ENCODE measurements around the gene FBXW11. TPM values are rescaled to one million over a fixed set of nuclear protein-coding genes. Genes with fewer than 3 reads are reported as not detected.

The FBXW11 gene
- total RNA-seq, 1 experiment from 2014 or later = 52.0 TPM

GRCh38 chr5:171872666-171873065, 133.8 kb downstream of the FBXW11 start:
- peaks cover 26 to 34% of the 10 kb centered on the region in 2 experiments; a peak in 3 of 4 replicates for H3K36me3 ChIP-seq (ENCODE audit: control insufficient read depth in 1 of 2, insufficient read depth in 2 of 2, low read length in 2 of 2)
- H3K79me2 ChIP-seq (ENCODE audit: insufficient read depth, low read length) = no peaks in the 10 kb centered on the region
- ChIA-PET CTCF (interaction anchor here (1.3 kb wide), 1 partner anchor 454 kb away, joined by 3 read pairs; the partner anchor contains the start of gene FGF18), POLR2A (no interaction called here), RAD21 (ENCODE audit: low non-redundant PET in 1 of 2, low total read pairs in 2 of 2, uncharacterized antibody in 2 of 2, unreplicated experiment in 2 of 2) (no interaction called here)
- DNase-seq (ENCODE audit: low read depth, low spot score) (no peak), ATAC-seq (no peak)
- H4K20me1 ChIP-seq (ENCODE audit: insufficient read depth) = no peaks in the 10 kb centered on the region
- no peaks in the 10 kb centered on the region for H3K27me3 ChIP-seq (ENCODE audit: insufficient read depth, low read length)
- no peak overlapping the region for H3K27ac ChIP-seq (ENCODE audit: low read depth, low read length)
- H3K9me2 ChIP-seq (ENCODE audit: insufficient read depth) = no peaks in the 10 kb centered on the region
- H3K4me2 ChIP-seq (ENCODE audit: low read length) = no peak overlapping the region
- no peak overlapping the region for H3K9ac ChIP-seq (ENCODE audit: low read length)
- no peaks in the 10 kb centered on the region for H3K9me3 ChIP-seq (ENCODE audit: control insufficient read depth in 1 of 2, insufficient read depth in 1 of 2, low read depth in 1 of 2, low read length in 2 of 2)
- BruUV-seq (replicated peaks) = no TSS peak
- no peaks in the 10 kb centered on the region for H3K4me1 ChIP-seq (ENCODE audit: control insufficient read depth in 1 of 2, insufficient read depth in 2 of 2, low read length in 2 of 2)
- no peak overlapping the region for H3K4me3 ChIP-seq (replicated peaks in 1 of 2; ENCODE audit: low read depth in 1 of 2, low read length in 2 of 2)
- no peak for TF ChIP-seq POLR2A (IDR thresholded peaks at IDR 0.05; ENCODE audit: borderline replicate concordance, extremely low read depth, insufficient read depth, insufficient read length)
- no peak for TF ChIP-seq SIN3A (IDR thresholded peaks at IDR 0.05; ENCODE audit: low read depth)
- no peak for TF ChIP-seq POLR2AphosphoS5 (IDR thresholded peaks at IDR 0.05; ENCODE audit: low read depth, low read length)
- no peak for TF ChIP-seq CEBPB (IDR thresholded peaks at IDR 0.05; ENCODE audit: low read depth)
- no peak for TF ChIP-seq CTCF (IDR thresholded peaks at IDR 0.05 in 2 of 3, conservative IDR thresholded peaks at IDR 0.05 in 1 of 3; ENCODE audit: borderline replicate concordance in 1 of 3, insufficient read depth in 1 of 3, low read depth in 2 of 3, low read length in 2 of 3)
- TF ChIP-seq, protein P1, sequence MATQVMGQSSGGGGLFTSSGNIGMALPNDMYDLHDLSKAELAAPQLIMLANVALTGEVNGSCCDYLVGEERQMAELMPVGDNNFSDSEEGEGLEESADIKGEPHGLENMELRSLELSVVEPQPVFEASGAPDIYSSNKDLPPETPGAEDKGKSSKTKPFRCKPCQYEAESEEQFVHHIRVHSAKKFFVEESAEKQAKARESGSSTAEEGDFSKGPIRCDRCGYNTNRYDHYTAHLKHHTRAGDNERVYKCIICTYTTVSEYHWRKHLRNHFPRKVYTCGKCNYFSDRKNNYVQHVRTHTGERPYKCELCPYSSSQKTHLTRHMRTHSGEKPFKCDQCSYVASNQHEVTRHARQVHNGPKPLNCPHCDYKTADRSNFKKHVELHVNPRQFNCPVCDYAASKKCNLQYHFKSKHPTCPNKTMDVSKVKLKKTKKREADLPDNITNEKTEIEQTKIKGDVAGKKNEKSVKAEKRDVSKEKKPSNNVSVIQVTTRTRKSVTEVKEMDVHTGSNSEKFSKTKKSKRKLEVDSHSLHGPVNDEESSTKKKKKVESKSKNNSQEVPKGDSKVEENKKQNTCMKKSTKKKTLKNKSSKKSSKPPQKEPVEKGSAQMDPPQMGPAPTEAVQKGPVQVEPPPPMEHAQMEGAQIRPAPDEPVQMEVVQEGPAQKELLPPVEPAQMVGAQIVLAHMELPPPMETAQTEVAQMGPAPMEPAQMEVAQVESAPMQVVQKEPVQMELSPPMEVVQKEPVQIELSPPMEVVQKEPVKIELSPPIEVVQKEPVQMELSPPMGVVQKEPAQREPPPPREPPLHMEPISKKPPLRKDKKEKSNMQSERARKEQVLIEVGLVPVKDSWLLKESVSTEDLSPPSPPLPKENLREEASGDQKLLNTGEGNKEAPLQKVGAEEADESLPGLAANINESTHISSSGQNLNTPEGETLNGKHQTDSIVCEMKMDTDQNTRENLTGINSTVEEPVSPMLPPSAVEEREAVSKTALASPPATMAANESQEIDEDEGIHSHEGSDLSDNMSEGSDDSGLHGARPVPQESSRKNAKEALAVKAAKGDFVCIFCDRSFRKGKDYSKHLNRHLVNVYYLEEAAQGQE (IDR thresholded peaks at IDR 0.05; ENCODE audit: low read depth) = no peak
- no peak for TF ChIP-seq ELF1 (IDR thresholded peaks at IDR 0.05; ENCODE audit: borderline replicate concordance, low read depth)
- TF ChIP-seq, protein P2, sequence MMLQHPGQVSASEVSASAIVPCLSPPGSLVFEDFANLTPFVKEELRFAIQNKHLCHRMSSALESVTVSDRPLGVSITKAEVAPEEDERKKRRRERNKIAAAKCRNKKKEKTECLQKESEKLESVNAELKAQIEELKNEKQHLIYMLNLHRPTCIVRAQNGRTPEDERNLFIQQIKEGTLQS (IDR thresholded peaks at IDR 0.05) = no peak
- intact Hi-C loops (cut with micrococcal nuclease) = no loop called here
- no peak overlapping the region for H2AFZ ChIP-seq (ENCODE audit: low read depth, low read length, poor library complexity, severe bottlenecking)
